DMS153 (cell line): ENCODE data around the gene ERCC5.

Experiments
- DNase-seq: peaks from one replicate; lab custom pipeline; 2025; lab: John Stamatoyannopoulos, UW

Gene ERCC5

GRCh38 chr13:102881819-102882686 lies 36.2 kb downstream of the ERCC5 start:
- DNase-seq, result no peak

GRCh38 chr13:102892503-102892902 lies 46.7 kb downstream of the ERCC5 start:
- no peak for DNase-seq

- DNase-seq, result no peak
Observed at GRCh38 chr13:102897371-102898138, 51.7 kb downstream of the ERCC5 start.

- DNase-seq, result no peak
Observed at GRCh38 chr13:102900193-102900608, 54.4 kb downstream of the ERCC5 start.

GRCh38 chr13:102901056-102901455 lies 55.2 kb downstream of the ERCC5 start:
- DNase-seq, result no peak

DNA sequence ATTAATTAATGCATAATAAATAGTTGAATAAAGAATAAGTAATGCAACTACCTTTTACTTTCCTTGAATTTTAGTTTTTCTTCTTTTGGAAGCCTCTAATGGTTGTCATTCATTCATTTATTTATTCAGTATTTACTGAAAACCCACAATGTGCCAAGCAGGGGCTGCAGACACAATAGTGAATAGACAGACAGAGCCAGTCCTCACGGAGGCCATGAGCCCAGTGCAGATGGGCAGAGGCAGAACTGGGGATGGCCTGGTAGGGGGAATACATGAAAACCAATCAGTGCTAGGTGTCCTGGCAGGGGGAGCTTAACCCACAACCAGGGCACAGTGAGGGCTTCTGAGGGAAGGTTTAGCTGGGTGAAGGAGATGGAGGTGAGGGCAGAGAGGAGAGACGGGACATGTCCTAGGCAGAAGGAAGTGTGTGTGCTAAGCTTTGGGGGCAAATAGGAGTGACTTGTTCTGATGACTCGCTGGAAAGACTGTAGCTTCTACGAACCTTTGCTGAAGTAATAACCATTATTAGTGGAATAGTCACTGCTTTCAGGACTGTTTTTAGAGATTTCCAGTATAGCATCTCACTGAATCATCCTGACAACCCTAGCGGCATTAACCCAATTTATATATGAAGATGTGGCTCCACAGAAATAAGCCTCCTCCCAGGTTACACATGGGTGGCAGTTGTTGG lies 55.9 kb downstream of the ERCC5 start:
- DNase-seq, result no peak

GRCh38 chr13:102902789-102903347 lies 57.0 kb downstream of the ERCC5 start:
- no peak for DNase-seq

- DNase-seq, result no peak
Observed at GRCh38 chr13:102903659-102904407, 58.0 kb downstream of the ERCC5 start.

DNA sequence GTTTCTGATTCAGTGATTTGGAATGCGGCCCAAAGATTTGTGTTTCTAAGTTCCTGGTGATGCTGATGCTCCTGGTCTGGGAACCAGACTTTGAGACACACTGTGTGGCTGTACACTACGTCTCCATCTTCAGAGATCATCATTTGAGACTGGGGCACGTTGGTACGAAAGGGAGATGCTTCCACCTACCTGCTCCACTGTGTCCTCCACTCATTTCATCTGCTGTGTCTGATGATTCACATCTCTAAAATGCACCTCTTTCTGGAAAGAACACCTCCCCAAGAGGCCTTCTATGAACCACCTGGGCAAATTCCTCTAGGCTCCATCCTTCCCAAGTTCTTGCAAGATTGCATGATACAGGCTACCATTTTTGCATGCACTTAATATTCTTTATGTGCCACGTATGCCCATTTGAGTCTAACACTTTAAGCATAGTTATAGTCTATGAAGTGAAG lies 58.6 kb downstream of the ERCC5 start:
- DNase-seq, result no peak

DNA sequence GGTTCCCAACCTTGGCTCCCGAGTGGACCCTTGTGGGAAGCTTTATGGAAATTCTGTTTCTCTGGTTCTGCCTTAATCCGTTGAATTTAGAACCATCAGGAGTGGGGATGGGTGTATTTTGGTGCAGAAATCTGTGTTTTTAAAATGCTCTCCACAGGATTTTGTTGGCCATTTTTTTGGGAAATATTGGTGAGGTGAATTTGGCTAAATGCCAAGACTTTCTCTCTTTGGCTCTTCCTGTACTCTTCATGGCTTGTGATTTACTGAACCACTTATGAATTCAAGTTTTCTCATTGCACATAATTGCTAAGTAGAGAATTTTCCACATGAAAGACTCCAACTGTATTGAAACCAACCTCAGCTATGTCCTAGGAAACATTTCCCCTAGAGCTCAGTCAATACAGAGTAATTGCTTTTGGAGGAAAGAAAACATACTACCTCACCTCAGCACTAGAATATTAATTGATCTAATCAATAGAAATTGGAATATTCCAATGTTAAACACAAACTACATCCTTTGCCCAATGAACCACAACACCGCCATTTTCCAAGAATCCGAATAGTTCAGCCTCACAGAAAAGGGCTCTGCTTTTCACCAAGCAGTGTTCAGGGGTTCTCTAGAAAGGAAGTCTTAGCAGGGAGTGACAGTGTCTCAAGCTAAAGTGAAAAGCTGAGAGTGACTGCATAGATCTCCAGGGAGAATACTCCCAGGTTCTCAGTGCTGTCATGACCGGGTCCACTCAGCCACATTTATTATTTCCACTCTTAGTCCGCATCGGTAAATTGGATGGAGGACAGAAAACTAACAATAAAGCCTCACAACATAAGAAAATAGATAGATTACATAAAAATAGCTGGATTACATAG lies 60.3 kb downstream of the ERCC5 start:
- no peak for DNase-seq

- no peak for DNase-seq
Observed at GRCh38 chr13:102907016-102907756, 61.4 kb downstream of the ERCC5 start.

GRCh38 chr13:102907886-102908515 lies 62.2 kb downstream of the ERCC5 start:
- DNase-seq, result no peak

GRCh38 chr13:102909971-102910370 lies 64.1 kb downstream of the ERCC5 start:
- DNase-seq, result no peak

DNA sequence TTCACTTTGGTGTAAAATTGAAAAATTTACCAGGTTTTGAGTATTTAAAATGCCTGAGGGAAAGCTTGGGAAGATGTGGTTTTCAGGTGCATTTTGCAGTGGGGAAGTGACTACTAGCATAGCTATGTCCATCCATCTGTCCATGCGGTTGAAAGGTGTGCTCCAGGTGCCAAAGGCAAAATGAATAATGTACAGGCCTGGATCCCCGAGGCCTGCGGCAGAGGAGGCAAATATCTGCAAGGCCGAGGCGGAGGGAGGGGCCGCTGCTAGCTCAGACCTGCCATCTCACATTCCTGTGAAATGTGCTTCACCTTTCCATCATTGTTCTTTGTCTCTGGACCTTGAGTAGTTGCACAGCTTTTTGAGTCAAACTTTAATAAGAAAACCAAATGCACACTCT lies 65.5 kb downstream of the ERCC5 start:
- DNase-seq, result no peak

DNA sequence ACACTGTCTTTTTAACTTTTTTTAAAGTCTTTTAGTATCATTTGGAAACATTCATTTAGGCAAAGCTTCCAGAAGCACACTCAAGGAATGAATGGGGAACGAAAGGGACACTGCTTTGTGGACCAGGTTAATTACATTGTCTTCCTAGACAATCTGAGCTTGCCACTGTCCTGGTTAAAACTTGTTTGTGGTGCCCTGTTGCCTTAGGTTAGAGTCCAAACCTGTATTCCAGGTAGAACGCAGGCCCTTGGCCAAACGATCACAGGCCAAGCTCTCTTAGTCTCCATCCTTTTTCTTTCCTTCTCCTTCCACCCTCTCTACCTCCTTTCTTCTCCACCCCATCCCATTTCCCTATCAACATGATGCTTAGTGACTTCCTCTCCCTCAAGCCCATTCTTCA lies 66.8 kb downstream of the ERCC5 start:
- DNase-seq, result no peak

DNA sequence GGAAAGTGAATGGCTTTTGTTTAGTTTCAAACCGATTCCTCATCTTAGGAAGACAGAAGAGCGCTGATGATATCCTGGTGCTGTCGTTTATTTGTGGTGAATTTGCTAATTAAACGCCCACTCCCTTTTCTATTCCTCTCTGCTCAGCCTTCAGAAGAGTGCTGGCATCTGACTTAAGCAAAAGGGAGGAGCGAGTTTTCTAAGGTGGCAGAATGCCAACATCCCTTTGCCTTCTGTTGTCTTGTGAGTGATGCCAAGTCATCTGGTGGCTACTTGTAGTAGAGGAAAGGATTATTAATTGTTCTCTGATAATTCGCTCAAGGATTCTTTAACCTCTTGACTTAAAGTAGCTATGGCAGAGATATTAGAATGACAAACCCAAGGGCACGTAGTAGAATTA lies 68.1 kb downstream of the ERCC5 start:
- DNase-seq, result no peak

DNA sequence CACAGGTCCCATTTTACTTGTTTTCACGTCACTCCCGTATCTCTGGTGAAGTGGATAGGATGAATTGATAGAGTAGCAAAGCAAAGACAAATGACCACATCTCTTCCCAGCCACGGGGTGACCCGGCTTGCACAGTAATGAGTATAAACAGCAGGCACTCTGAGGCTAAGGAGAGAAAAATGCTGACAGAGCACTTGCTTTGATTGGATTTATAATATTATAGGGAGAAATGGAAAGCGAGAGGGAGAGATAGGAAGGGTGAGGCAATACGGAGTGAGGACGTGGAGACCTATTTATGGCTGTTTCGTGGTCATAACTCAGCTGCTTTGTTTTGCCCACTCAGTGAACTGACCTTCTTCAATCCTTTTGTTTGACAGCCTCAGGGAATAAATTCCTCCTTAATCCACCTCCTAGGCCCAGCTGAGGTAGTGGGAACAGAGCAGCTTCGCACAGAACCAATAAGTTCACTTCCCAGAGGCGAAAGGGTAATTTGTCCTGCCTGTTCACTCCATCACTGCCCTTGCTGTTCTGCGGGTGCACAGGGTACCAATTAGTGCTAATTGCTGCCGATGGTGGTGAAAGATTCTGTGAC lies 68.6 kb downstream of the ERCC5 start:
- DNase-seq, result no peak

DNA sequence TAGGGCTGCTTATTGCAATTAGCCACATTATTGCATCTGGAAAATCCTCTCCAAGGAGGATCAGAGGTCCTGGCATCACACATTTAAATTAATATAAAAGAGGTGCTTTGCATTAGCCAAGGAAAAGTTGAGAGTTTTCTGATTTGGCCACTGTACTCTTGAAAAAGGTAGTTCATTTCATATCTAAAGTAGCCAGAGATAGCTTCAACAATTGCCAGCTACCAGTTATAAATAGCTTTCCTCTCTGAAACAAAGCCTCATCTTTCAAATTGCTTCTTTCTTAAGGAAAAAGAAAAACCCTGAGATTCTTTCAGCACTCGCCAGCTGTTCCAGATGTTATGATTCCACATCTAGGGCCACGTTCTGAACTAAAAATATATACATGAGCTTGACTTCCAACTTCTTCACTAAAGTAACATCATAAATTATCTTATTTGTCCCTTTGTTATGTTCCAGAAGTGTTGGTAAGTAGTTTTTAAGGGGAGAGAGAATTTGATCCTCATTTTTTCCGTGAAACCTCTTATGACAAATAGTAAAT lies 69.6 kb downstream of the ERCC5 start:
- DNase-seq, result no peak

DNA sequence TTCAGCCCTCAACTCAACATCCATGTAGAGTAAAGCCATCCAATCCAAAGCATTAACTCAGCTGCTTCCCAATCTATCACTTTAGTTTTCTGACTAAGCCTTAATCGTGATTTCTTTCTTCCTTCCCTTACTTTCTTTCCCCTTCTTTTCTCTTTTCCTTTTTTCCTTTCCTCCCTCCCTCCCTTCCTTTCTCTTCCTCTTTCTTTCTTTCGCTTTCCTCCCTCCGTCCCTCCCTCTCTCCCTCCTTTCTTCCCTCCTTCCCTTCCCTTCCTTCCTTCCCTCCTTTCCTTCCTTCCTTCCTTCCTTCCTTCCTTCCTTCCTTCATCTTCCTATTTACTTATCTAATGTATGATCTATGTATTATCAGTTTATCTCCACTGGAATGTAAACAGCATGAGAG lies 71.2 kb downstream of the ERCC5 start:
- DNase-seq, result no peak
